ENCODE results near the gene RAD23B. TPM values are rescaled to one million over a fixed set of nuclear protein-coding genes. Genes with fewer than 3 reads are reported as not detected.

The RAD23B gene
- total RNA-seq, 2 experiments from 2014 or later = 114 to 188 TPM

DNA sequence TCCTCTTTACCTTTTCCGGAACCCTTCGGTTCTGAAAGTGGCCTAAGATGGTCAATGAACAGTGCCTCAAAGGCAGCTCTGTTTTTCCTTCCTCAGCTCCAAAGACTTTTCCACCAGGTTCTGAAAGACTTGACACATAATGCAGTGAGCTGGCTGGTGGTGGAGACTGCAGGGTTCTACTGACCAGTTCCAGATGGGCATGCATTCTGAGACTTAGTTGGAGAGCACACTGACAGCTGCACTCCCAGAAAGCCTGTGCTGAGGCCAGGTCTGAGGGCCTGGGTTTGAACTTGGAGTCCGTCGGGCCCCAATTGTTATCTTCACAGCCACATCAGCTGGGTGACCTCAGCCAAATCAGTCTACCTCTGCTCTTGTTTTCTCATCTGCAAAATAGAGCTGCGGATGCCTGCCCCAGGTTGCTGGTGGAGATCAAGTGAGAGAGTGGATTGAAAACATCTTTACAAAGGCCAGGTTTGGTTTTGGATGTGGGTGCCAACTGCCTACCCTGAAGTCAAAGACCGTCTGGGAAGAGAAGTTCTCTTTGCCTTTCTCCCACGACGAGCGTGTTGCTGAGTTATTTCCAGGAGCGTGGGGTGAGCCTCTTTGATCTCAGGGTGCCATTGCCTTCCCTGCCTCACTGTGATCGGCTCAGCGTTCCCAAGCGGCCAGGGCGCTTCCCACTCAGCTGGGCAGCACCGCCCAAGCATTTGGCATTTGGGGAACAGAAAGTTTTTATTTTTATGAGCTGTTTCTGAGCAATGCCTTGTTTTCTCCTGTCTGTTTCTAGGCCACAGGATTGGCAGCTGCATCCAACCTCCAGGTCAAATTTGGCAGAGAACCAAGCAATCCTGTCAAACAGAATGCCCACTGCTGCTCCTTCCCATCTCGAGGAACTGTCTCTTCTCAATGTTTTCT, 54.9 kb downstream of the RAD23B start:
- peaks cover 4% of the 10 kb centered on the region for H3K4me1 Mint-ChIP-seq
- ATAC-seq (no peak), DNase-seq (no peak)
- intact Hi-C loops (cut with DNase I, micrococcal nuclease) = no loop called here
- no peaks in the 10 kb centered on the region for H3K27me3 Mint-ChIP-seq
- no peaks in the 10 kb centered on the region for H3K9me3 Mint-ChIP-seq (ENCODE audit: low read depth)
- H3K4me3 Mint-ChIP-seq = no peak overlapping the region
- POLR2A ChIA-PET = interaction anchor here (0.6 kb wide), 1 partner anchor 17 kb away, joined by 4 read pairs; no protein-coding TSS in a partner anchor
- H3K36me3 Mint-ChIP-seq (ENCODE audit: low read depth) = peaks cover 21% of the 10 kb centered on the region
- CTCF ChIA-PET = interaction anchor here (0.9 to 1.2 kb wide), 2 partner anchors 98 to 201 kb away, joined by 3 read pairs; no protein-coding TSS in a partner anchor
- H3K27ac Mint-ChIP-seq = no peak overlapping the region

DNA sequence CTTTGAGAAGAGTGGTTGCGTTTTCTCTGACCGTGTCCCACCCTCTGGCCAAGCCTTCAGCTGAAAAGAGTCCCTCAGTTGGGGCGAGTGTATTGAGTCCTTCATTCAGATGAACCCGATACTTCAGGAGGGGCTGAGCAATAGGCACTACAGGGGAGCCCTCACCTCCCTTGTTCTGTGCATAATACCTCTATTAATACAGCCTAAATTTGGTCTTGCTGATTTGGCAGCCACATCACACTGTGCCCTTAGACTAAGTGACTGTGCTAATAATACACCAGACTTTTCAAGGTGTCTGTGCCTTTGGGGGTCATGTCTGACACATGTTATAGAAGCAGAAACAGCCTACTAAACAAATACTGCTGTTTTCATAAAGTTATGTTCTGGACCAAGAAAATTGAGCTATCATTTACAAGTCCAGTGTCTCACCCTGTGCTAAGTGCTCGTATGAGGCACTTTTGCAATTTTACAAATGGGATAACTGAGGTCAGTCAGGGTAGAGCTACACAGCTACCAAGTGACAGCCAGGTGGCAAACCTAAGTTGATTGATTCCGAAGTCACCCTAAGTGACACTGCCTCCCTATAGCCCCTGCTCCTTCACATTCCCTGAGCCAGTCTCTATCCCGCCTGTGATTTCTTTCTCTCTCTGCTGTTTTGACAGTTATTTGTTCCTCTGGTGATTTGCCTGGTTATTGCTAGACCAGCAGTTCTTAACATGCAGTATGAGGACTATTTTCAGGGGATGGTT, 56.0 kb downstream of the RAD23B start:
- ATAC-seq (no peak), DNase-seq (no peak)
- no peaks in the 10 kb centered on the region for H3K27me3 Mint-ChIP-seq
- H3K9me3 Mint-ChIP-seq (ENCODE audit: low read depth) = no peaks in the 10 kb centered on the region
- peaks cover 4% of the 10 kb centered on the region for H3K4me1 Mint-ChIP-seq
- ChIA-PET CTCF (interaction anchor here (0.6 to 0.7 kb wide), 2 partner anchors 71 to 111 kb away, joined by 3 read pairs; no protein-coding TSS in a partner anchor), POLR2A (interaction anchor here (0.6 kb wide), 1 partner anchor 16 kb away, joined by 4 read pairs; no protein-coding TSS in a partner anchor)
- H3K27ac Mint-ChIP-seq = no peak overlapping the region
- no peak overlapping the region for H3K4me3 Mint-ChIP-seq
- H3K36me3 Mint-ChIP-seq (ENCODE audit: low read depth) = peaks cover 11% of the 10 kb centered on the region
- intact Hi-C loops (cut with DNase I, micrococcal nuclease) = no loop called here

- H3K27ac Mint-ChIP-seq = peak overlapping the region; percentile 74
- H3K27me3 Mint-ChIP-seq = no peaks in the 10 kb centered on the region
- H3K36me3 Mint-ChIP-seq (ENCODE audit: low read depth) = peaks cover 5% of the 10 kb centered on the region
- intact Hi-C loops (cut with DNase I, micrococcal nuclease) = loop anchor here (1.0 to 5.0 kb wide), 6 partner anchors 58 to 204 kb away; partner anchors contain the start of gene RAD23B (in 2 of the 2)
- ATAC-seq (peak; percentile 90), DNase-seq (peak; percentile 92)
- CTCF ChIA-PET = interaction anchor here (0.6 to 2.4 kb wide), 36 partner anchors 8 to 1884 kb away, joined by 3 to 16 read pairs (median 4); no protein-coding TSS in a partner anchor
- H3K4me3 Mint-ChIP-seq = no peak overlapping the region
- H3K4me1 Mint-ChIP-seq = peaks cover 8% of the 10 kb centered on the region
- POLR2A ChIA-PET = interaction anchor here (0.7 to 1.0 kb wide), 2 partner anchors 17 to 189 kb away, joined by 3 to 4 read pairs; no protein-coding TSS in a partner anchor
- no peaks in the 10 kb centered on the region for H3K9me3 Mint-ChIP-seq (ENCODE audit: low read depth)
These were observed 58.0 kb downstream of the RAD23B start for GRCh38 chr9:107340920-107341632.

- ChIA-PET POLR2A (no interaction called here), CTCF (interaction anchor here (0.7 to 2.4 kb wide), 5 partner anchors 9 to 196 kb away, joined by 3 to 8 read pairs (median 3); no protein-coding TSS in a partner anchor)
- ATAC-seq = no peak
- H3K4me3 Mint-ChIP-seq = no peak overlapping the region
- H3K27me3 Mint-ChIP-seq = no peaks in the 10 kb centered on the region
- no peak for DNase-seq
- intact Hi-C loops (cut with DNase I, micrococcal nuclease) = loop anchor here (5.0 kb wide), 2 partner anchors 60 to 185 kb away; partner anchors contain the start of gene RAD23B (in 1 of the 2)
- H3K9me3 Mint-ChIP-seq (ENCODE audit: low read depth) = no peaks in the 10 kb centered on the region
- H3K27ac Mint-ChIP-seq = no peak overlapping the region
- peaks cover 8% of the 10 kb centered on the region for H3K4me1 Mint-ChIP-seq
- peaks cover 5% of the 10 kb centered on the region for H3K36me3 Mint-ChIP-seq (ENCODE audit: low read depth)
These were observed 59.5 kb downstream of the RAD23B start for GRCh38 chr9:107342476-107343161.

GRCh38 chr9:107345327-107345726, 62.2 kb downstream of the RAD23B start:
- Mint-ChIP-seq H3K4me3 (no peak overlapping the region), H3K4me1 (peaks cover 8% of the 10 kb centered on the region), H3K36me3 (ENCODE audit: low read depth) (no peaks in the 10 kb centered on the region), H3K27me3 (no peaks in the 10 kb centered on the region), H3K27ac (no peak overlapping the region), H3K9me3 (ENCODE audit: low read depth) (no peaks in the 10 kb centered on the region)
- DNase-seq = no peak
- intact Hi-C loops (cut with DNase I, micrococcal nuclease) = no loop called here
- CTCF ChIA-PET = no interaction called here
- ATAC-seq = no peak
- POLR2A ChIA-PET = no interaction called here

DNA sequence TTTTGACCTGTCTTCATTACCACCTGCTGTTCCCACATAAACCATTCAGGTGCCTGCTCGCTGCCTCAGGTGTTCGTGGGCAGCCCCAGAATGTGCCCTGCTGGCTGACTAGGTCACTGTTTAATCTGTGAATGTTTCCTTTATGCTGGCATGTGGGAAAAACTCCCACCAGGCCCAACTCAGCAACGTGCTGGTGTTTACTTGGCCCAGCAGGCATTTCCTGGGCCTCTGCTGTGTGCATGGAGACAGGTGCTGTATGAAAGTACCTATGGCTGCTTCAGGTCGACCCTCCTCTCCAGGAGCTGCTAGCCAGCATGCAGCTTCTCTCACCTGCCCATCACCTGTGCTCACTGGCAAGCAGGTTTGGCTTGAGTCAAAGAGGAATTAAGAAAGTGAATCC, 65.8 kb downstream of the RAD23B start:
- H3K9me3 Mint-ChIP-seq (ENCODE audit: low read depth) = peaks cover 1% of the 10 kb centered on the region
- H3K27ac Mint-ChIP-seq = no peak overlapping the region
- no peaks in the 10 kb centered on the region for H3K36me3 Mint-ChIP-seq (ENCODE audit: low read depth)
- peaks cover 4% of the 10 kb centered on the region for H3K4me1 Mint-ChIP-seq
- DNase-seq (no peak), ATAC-seq (no peak)
- ChIA-PET CTCF (interaction anchor here (1.2 kb wide), 1 partner anchor 8 kb away, joined by 3 read pairs; no protein-coding TSS in a partner anchor), POLR2A (no interaction called here)
- H3K4me3 Mint-ChIP-seq = no peak overlapping the region
- intact Hi-C loops (cut with DNase I, micrococcal nuclease) = no loop called here
- peaks cover 13% of the 10 kb centered on the region for H3K27me3 Mint-ChIP-seq

GRCh38 chr9:107350443-107350842, 67.4 kb downstream of the RAD23B start:
- Mint-ChIP-seq H3K9me3 (ENCODE audit: low read depth) (peaks cover 1% of the 10 kb centered on the region), H3K4me3 (no peak overlapping the region), H3K36me3 (ENCODE audit: low read depth) (no peaks in the 10 kb centered on the region), H3K27ac (no peak overlapping the region), H3K4me1 (peaks cover 2% of the 10 kb centered on the region), H3K27me3 (peaks cover 13% of the 10 kb centered on the region)
- ATAC-seq = no peak
- POLR2A ChIA-PET = no interaction called here
- no peak for DNase-seq
- intact Hi-C loops (cut with DNase I, micrococcal nuclease) = no loop called here
- CTCF ChIA-PET = no interaction called here

DNA sequence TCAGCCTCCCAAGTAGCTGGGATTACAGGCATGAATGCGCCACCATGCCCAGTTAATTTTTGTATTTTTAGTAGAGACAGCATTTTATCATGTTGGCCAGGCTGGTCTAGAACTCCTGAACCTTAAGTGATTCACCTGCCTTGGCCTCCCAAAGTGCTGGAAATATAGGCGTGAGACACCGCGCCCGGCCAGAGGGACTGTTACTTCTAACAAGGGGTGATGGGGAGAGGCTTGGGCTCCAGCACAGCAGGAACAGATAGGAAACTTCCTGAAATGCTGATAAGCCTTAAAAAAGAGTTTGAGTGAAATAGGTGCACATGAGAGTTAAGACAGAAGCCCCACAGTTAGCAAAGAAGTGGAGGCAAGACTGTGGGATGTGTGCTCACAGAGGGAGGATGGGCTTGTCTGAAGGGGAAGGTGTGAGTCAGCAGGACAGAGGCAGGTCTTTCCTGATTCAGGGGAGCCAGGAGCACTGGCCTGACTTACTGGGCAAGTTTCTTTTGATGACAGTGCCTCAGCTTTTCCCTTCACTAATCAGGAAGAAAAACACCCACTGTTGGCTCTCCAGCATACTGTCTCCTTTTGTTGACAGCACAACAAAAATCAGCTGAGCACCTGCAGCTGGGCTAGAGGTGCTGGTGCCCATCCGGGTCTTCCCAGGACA, 68.4 kb downstream of the RAD23B start:
- Mint-ChIP-seq H3K4me1 (no peaks in the 10 kb centered on the region), H3K27me3 (peaks cover 13% of the 10 kb centered on the region), H3K9me3 (ENCODE audit: low read depth) (peaks cover 1% of the 10 kb centered on the region), H3K4me3 (no peak overlapping the region), H3K36me3 (ENCODE audit: low read depth) (no peaks in the 10 kb centered on the region), H3K27ac (no peak overlapping the region)
- intact Hi-C loops (cut with DNase I, micrococcal nuclease) = no loop called here
- ATAC-seq = no peak
- POLR2A ChIA-PET = no interaction called here
- CTCF ChIA-PET = interaction anchor here (2.7 kb wide), 1 partner anchor 10 kb away, joined by 8 read pairs; no protein-coding TSS in a partner anchor
- DNase-seq = no peak

- H3K9me3 Mint-ChIP-seq (ENCODE audit: low read depth) = peaks cover 1% of the 10 kb centered on the region
- no peak overlapping the region for H3K4me3 Mint-ChIP-seq
- peaks cover 13% of the 10 kb centered on the region for H3K27me3 Mint-ChIP-seq
- H3K27ac Mint-ChIP-seq = no peak overlapping the region
- CTCF ChIA-PET = interaction anchor here (0.8 to 1.2 kb wide), 2 partner anchors 14 to 70 kb away, joined by 3 to 4 read pairs; no protein-coding TSS in a partner anchor
- POLR2A ChIA-PET = interaction anchor here (0.6 kb wide), 1 partner anchor 17 kb away, joined by 4 read pairs; no protein-coding TSS in a partner anchor
- no peaks in the 10 kb centered on the region for H3K36me3 Mint-ChIP-seq (ENCODE audit: low read depth)
- intact Hi-C loops (cut with DNase I, micrococcal nuclease) = no loop called here
- DNase-seq (no peak), ATAC-seq (no peak)
- H3K4me1 Mint-ChIP-seq = no peaks in the 10 kb centered on the region
These were observed 72.3 kb downstream of the RAD23B start for GRCh38 chr9:107355394-107355793.

DNA sequence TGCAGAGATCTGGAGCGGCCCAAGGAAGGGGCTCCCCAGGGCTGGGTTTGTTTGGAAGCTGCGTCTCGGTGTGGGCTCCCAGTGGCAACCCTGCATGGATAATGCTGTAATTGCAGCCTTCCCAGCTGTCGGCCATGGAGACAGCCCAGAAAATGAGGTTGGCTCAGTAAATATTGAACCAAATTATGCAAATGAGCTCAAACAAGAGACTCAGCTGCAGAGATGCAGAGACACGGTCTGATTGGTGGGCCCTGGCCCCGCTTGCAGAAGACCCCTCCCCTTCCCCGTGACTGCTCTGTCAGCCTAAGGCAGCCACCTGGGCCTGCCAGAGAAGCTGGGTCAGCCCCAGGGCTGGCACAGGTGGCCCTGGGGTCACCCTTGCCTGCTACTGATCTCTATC, 75.9 kb downstream of the RAD23B start:
- Mint-ChIP-seq H3K4me3 (no peak overlapping the region), H3K27ac (no peak overlapping the region), H3K4me1 (peaks cover 2% of the 10 kb centered on the region), H3K9me3 (ENCODE audit: low read depth) (no peaks in the 10 kb centered on the region), H3K27me3 (no peaks in the 10 kb centered on the region), H3K36me3 (ENCODE audit: low read depth) (no peaks in the 10 kb centered on the region)
- POLR2A ChIA-PET = no interaction called here
- intact Hi-C loops (cut with DNase I, micrococcal nuclease) = no loop called here
- ATAC-seq (no peak), DNase-seq (no peak)
- CTCF ChIA-PET = no interaction called here

Measured in activated CD4-positive, alpha-beta T cell treated with anti-CD3 and anti-CD28 coated beads for 36 hours (primary cell).